Spleen (tissue), 7 donors: ENCODE measurements around the gene C2orf15.

ENCODE experiments used
- POLR2AphosphoS5 ChIP-seq, 3 donors: sonication (generic); formaldehyde crosslinking; IDR thresholded peaks; one replicate each; pipeline ENCODE4 v1.5.1; 2017; ENCODE audit warnings: antibody characterized with exemption in 3 of 3
- TF ChIP-seq, protein P1 (sequence below), 11 experiments: fragments of 200-600 bp in 7 of 11; fragments of 450-650 bp in 4 of 11; sonication (generic) in 4 of 11; IDR thresholded peaks in 8 of 11; conservative IDR thresholded peaks in 3 of 11; 1 replicate in 7 of 11; 2 replicates in 4 of 11; pipeline versions ENCODE4 v1.4.0 to v1.8.0; 2016 to 2021; ENCODE audit warnings: antibody characterized with exemption in 11 of 11, inconsistent platforms in 4 of 11, mild to moderate bottlenecking in 1 of 11
- donor health status: DM: no; HTN: no; CAD: no; lungs with moderate emphysema.
- donor health status: DM: no; HTN: no; CAD: no.
- donor health status: DM: no; HTN: no; CAD: no.

DNA sequence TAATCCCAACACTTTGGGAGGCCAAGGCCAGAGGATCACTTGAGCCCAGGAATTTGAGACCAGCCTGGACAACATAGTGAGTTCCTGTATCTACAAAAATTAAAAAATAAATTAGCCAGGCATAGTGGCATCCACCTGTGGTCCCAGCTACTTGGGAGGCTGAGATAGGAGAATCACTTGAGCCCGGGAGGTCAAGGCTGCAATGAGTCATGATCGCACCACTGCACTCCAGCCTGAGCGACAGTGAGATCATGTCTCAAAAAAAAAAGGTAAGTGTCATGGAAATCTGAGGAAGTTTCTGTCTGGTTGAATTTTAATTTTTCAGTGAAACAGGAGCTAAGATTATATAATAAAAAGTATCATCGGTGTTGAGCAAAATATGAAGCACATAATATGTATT is 2.5 kb upstream of the C2orf15 start:
- TF ChIP-seq, protein P1, sequence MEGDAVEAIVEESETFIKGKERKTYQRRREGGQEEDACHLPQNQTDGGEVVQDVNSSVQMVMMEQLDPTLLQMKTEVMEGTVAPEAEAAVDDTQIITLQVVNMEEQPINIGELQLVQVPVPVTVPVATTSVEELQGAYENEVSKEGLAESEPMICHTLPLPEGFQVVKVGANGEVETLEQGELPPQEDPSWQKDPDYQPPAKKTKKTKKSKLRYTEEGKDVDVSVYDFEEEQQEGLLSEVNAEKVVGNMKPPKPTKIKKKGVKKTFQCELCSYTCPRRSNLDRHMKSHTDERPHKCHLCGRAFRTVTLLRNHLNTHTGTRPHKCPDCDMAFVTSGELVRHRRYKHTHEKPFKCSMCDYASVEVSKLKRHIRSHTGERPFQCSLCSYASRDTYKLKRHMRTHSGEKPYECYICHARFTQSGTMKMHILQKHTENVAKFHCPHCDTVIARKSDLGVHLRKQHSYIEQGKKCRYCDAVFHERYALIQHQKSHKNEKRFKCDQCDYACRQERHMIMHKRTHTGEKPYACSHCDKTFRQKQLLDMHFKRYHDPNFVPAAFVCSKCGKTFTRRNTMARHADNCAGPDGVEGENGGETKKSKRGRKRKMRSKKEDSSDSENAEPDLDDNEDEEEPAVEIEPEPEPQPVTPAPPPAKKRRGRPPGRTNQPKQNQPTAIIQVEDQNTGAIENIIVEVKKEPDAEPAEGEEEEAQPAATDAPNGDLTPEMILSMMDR (IDR thresholded peaks at IDR 0.05 in 8 of 11, conservative IDR thresholded peaks at IDR 0.05 in 3 of 11), result no peak
- TF ChIP-seq POLR2AphosphoS5 (IDR thresholded peaks at IDR 0.05), result no peak
